Stimulated activated naive CD8-positive, alpha-beta T cell treated with anti-CD3 and anti-CD28 coated beads, Interleukin-15, amount 100 ng/mL, for 72 hours (primary cell): ENCODE data around the gene LTBP2.
"Not testable (repeated sequence)": the region's sequence is repeated elsewhere in the genome, so short reads cannot be mapped to it uniquely, and the experiment has no call there.

Source experiments
- ATAC-seq: fragments of 150-1000 bp; cut with Tn5 transposase; 2 replicates; pipeline ENCODE4 v1.10.0; 2021; ENCODE audit warnings: mild to moderate bottlenecking, moderate library complexity
- DNase-seq, 2 donors: peaks; one replicate each; pipeline ENCODE4 v3.0.0; 2021 to 2022
- H3K27ac Mint-ChIP-seq, 2 donors: one replicate each; pipeline ENCODE4 v1.8.0; 2022; ENCODE audit warnings: mild to moderate bottlenecking in 2 of 2, mixed read lengths in 2 of 2, moderate library complexity in 2 of 2
- H3K27me3 Mint-ChIP-seq: one replicate; pipeline ENCODE4 v1.8.0; 2022; ENCODE audit warnings: mixed read lengths
- H3K4me1 Mint-ChIP-seq: one replicate; pipeline ENCODE4 v1.8.0; 2022; ENCODE audit warnings: mild to moderate bottlenecking, mixed read lengths
- H3K4me3 Mint-ChIP-seq, 2 donors: one replicate each; pipeline ENCODE4 v1.8.0; 2022; ENCODE audit warnings: mild to moderate bottlenecking in 2 of 2, mixed read lengths in 2 of 2, moderate library complexity in 1 of 2
- H3K9me3 Mint-ChIP-seq, 2 donors: one replicate each; pipeline ENCODE4 v1.8.0; 2022; ENCODE audit warnings: mixed read lengths in 2 of 2

The LTBP2 gene

DNA sequence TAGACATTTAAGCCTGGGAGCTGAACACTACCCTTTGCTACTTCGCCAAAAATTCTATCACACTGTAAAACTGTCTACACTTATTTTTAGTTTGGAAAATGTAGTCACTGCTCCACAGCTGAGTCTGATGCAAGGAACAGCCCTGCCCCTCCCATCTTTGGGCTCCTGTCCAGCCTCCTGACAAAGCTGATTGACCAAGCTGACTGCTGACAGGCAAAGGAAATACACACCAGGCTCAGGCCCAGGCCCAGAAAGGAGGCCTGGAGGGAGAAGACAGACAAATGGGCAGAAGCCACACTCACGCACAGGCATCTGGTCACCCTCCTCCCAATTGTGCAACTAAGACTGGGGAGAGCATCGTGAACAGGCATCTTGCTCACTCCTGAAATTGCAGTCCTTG, 63.2 kb downstream of the LTBP2 start:
- DNase-seq: no peak
- no peak for ATAC-seq
- Mint-ChIP-seq H3K9me3 (no peaks in the 10 kb centered on the region), H3K4me1 (no peaks in the 10 kb centered on the region), H3K4me3 (no peak overlapping the region), H3K27ac (no peak overlapping the region), H3K27me3 (peaks cover 8% of the 10 kb centered on the region)

DNA sequence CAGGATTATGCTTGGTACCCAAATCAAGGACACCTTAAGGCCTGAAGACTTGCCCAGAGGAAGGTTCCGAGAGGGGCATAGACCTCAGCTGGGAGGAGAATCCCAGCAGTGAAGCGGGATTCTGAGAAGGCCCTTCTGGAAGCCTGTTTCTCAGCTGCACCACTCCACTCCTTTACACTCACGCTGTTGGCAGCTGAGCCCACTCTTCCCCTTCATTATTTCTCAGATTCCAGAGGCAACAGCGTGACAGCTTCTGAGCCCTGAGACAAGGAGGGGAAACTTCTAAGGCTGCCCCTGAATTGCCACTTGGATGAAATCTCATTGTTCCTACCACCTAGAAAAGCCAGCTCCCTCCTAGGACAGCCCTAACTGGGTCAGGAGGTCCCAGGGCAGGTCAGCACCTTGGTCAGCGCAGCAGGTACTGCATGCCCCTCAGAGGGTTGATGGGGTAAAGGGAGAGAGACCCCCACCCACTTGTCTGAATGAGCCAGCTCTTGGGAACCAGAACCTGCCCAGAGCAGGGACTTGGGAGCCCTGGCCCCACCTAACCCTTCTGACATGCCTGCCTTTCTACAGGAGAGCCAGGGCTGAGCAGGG, 64.6 kb downstream of the LTBP2 start:
- ATAC-seq (no peak), DNase-seq (no peak)
- H3K4me3 Mint-ChIP-seq: no peak overlapping the region
- peaks cover 8% of the 10 kb centered on the region for H3K27me3 Mint-ChIP-seq
- no peaks in the 10 kb centered on the region for H3K4me1 Mint-ChIP-seq
- H3K27ac Mint-ChIP-seq: peak overlapping the region in 1 of 2 donors; percentile 15
- H3K9me3 Mint-ChIP-seq: no peaks in the 10 kb centered on the region

DNA sequence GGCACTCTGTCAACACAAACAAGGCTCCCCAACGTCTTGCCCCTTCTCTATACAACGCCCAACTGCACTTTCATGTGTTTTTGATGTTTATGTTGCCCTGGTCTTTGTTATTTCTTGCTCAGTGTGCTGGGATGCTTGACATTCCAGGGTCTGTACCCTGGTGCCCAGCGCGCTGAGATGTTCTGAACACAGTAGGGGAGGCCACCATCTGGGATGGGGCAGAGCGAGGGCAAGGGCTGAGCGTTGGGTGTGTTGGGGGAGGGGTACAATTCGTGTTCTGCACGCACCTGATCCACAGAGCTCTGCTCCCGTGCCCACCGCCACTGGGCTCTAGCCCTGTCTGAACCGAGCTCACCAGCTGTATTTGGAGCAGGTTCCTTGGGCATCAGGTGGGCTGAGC, 65.6 kb downstream of the LTBP2 start:
- ATAC-seq (no peak), DNase-seq (no peak)
- peaks cover 8% of the 10 kb centered on the region for H3K27me3 Mint-ChIP-seq
- H3K9me3 Mint-ChIP-seq: no peaks in the 10 kb centered on the region
- no peaks in the 10 kb centered on the region for H3K4me1 Mint-ChIP-seq
- no peak overlapping the region for H3K4me3 Mint-ChIP-seq
- H3K27ac Mint-ChIP-seq: no peak overlapping the region

DNA sequence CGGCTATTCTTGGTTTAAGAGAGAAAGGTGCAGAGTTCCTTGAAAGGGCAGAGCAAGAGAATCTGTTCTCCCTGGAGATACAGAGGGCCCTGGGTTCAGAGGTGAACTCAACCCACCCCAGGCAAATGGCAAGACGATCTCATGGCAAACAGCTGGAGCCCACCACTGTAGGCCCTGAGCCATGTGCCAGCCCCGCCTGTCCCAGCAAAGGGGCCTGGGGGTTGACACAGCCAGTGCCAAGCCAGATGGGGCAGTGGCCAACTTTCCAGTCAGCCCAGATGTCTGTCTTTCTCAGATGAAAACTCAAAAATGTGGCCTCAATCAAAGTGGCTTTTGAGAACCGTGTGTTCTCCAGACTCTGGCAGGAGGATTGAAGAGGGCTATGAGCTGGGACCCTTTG, 66.7 kb downstream of the LTBP2 start:
- DNase-seq (no peak), ATAC-seq (no peak)
- no peaks in the 10 kb centered on the region for H3K4me1 Mint-ChIP-seq
- H3K4me3 Mint-ChIP-seq: no peak overlapping the region
- H3K9me3 Mint-ChIP-seq: no peaks in the 10 kb centered on the region
- no peak overlapping the region for H3K27ac Mint-ChIP-seq
- peaks cover 8% of the 10 kb centered on the region for H3K27me3 Mint-ChIP-seq

DNA sequence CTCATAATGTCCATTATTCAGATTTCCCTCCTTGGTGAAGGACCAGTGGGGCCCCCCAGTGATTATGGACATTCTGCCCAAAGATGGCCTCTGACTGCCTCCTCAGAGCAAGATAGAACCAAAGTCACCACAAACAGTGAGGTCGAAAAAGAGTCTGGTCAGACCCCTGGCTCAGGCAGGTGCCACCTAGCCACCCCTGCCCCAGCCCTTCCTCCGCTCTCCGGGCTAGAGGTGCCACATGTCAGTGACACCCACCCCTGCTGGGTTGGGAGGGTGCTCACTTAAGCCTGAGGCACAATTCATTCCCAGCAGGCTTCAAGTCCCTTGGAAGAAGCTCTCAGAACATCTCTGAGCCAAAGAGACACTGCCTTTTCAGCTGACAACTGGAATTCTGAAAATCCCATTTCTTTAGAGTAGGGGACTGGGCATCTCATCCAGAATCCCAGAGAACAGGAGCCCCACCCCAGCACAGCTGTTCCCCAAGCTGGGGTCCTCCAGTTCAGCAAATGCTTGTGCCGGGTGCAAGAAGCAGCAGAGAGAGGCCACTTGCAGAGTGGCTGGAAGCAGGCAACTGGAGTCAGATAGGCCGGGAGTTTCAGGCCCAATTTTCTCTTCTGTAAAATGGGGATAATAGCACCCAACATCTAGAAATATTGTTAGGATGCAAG, 68.1 kb downstream of the LTBP2 start:
- ATAC-seq (no peak), DNase-seq (no peak)
- H3K4me3 Mint-ChIP-seq: no peak overlapping the region
- H3K9me3 Mint-ChIP-seq: no peaks in the 10 kb centered on the region
- H3K27ac Mint-ChIP-seq: peak overlapping the region in 1 of 2 donors; percentile 47
- H3K4me1 Mint-ChIP-seq: no peaks in the 10 kb centered on the region
- H3K27me3 Mint-ChIP-seq: peaks cover 8% of the 10 kb centered on the region

DNA sequence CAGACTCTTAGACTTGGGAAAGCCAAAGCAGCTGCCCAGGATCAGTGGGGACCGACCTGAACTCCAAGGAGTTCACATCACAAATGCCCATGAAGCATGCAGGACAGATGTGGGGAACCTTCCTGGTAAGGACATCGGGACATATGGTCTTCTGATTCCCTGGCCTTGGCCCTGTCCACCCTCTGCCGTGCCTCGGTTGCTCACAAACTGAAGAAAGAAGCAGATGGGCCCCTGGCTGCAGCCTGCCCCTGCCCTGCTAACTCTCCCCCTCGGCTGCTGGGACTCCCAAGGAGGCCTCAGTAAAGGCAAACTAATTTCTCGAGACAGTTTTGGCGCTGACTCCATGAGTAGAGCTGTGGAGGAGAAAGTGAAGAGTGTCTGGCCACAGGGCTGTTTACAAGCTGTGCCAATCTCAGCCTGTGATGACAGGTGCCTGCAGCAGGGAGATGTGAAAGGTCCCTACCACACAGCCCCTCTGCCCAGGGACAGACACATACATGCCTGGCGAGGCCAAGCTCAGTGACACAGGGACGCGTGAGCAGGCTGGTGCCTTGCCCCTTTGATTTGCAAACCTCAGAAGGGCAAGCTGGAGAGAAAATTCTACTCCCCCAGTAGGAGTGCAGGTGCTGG, 69.9 kb downstream of the LTBP2 start:
- Mint-ChIP-seq H3K4me1 (no peaks in the 10 kb centered on the region), H3K27me3 (peaks cover 8% of the 10 kb centered on the region), H3K9me3 (no peaks in the 10 kb centered on the region), H3K4me3 (no peak overlapping the region), H3K27ac (no peak overlapping the region)
- ATAC-seq (no peak), DNase-seq (no peak)

DNA sequence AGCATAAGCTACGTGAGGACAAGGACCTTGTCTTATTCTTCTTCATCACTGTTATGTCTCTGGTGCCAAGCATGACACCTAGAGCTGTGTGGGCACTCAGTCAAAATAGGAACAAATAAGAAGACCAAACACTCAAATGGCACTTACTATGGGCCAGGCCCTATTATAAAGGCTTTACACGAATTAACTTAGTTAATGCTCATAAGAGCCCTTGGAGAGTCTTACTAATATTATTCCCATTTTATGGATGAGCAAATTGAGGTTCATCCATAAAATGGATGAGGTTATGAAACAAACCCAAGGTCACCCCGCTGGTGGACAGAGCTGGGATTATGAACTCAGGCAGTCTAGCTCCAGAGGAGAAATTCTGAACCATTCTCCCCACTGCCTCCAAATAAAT, 70.8 kb downstream of the LTBP2 start:
- Mint-ChIP-seq H3K4me1 (no peaks in the 10 kb centered on the region), H3K9me3 (no peaks in the 10 kb centered on the region), H3K27me3 (peaks cover 8% of the 10 kb centered on the region), H3K27ac (no peak overlapping the region), H3K4me3 (no peak overlapping the region)
- DNase-seq: no peak
- ATAC-seq: no peak

DNA sequence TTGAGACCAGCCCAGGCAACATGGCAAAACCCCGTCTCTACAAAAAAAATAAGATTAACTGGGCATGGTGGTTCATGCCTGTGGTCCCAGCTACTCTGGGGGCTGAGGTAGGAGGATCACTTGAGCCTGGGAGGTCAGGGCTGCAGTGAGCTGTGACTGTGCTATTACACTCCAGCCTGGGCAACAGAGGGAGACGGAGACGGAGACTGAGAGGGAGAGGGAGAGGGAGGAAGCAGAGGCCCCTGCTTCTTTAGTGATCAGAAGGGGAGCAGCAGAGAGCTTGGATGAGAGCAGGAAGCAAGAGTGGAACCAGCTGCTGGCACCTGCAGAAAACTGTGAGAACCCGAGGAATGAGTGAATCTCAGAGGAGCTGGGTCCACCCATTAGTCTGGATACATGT, 72.5 kb downstream of the LTBP2 start:
- H3K27ac Mint-ChIP-seq: no peak overlapping the region
- no peak for DNase-seq
- ATAC-seq: no peak
- no peak overlapping the region for H3K4me3 Mint-ChIP-seq
- no peaks in the 10 kb centered on the region for H3K27me3 Mint-ChIP-seq
- H3K9me3 Mint-ChIP-seq: no peaks in the 10 kb centered on the region
- H3K4me1 Mint-ChIP-seq: no peaks in the 10 kb centered on the region

DNA sequence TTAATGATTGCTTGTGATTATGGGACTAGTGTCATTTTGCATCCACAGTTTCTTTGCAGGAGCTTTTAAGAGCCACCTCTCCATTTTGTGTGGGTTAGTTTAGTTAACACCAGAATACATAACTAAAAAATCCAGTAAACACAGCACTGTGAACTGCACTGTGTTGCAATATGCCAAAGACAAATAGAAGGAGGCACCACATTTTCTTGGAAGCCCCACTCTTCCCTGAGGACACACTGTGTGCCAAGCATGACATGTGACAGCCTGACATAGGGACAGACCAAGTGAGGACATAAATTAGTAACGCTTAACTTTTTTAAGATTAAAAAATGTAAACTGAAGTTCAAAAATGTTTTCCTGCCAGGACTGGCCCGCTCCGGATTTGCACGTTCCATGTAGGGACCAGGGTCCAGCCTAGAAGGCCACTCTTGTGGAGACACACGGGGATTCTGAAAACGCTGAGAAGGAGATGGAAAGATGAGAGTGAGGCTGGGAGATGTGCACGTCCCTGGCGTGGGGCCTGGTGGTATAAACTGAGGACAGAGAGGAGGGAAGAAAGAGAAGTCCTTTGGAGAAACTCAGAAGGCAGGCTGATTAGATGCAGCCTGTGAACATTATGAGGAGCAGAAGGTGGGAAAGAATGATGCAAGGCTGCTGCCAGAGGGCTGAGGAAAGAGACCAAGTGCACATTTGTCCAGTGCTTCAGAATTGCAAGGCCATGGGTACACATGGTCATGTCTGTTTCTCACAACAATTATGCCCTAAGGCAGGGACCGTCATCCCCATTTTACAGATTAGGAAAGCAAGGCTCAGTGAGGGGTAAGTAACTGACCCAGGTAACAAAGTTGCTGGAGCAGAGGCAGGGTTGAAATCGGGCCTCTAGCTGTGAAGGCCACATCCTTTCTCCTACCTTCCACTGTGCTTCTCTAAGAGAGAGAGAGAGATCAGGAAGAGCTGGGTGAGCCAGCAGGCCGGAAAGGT, 73.3 kb downstream of the LTBP2 start:
- H3K27ac Mint-ChIP-seq: no peak overlapping the region
- peaks cover under 1% of the 10 kb centered on the region for H3K4me1 Mint-ChIP-seq
- DNase-seq: no peak
- no peaks in the 10 kb centered on the region for H3K27me3 Mint-ChIP-seq
- ATAC-seq: no peak
- H3K4me3 Mint-ChIP-seq: no peak overlapping the region
- no peaks in the 10 kb centered on the region for H3K9me3 Mint-ChIP-seq

DNA sequence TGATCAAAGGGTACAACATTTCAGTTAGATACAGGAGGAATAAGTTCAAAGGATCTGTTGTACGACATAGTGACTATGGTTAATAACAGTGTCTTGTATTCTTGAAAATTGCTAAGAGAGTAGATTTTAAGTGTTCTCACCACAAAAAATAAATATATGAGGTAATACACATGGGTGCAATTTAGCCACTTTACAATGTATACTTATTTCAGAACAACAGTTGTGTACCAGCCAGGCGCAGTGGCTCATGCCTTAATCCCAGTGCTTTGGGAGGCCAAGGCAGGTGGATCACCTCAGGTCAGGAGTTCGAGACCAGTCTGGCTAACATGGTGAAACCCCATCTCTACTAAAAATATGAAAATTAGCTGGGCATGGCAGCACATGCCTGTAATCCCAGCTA, 75.7 kb downstream of the LTBP2 start:
- H3K4me1 Mint-ChIP-seq, ATAC-seq, DNase-seq, H3K9me3 Mint-ChIP-seq, H3K27ac Mint-ChIP-seq, H3K4me3 Mint-ChIP-seq, H3K27me3 Mint-ChIP-seq: not testable (repeated sequence)

DNA sequence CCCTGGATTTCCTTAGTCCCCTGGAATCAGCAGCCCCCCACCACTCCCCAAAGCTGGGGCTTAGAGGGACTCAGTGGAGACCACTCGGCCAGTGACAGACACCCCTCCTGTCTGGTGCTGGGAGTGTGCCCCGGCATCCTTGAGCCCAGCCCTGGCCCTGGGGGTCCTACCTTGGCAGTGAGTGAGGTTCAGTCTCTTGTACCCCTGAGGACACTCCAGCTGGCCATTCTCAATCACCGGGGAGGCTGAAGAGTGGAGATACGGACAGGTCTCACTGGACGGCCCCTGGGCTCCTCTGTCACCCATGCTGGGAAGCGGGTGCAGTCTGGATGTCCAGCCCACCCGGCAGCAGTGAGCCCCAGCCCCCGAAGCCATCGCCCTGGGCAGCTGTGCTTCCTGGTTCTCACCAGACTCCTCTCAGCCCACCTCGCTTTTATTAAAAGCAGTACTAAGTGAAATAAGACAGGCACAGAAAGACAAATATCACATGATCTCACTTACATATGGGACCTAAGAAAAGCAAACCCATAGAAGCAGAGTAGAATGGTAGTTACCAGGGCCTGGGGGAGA, 76.2 kb downstream of the LTBP2 start:
- H3K27ac Mint-ChIP-seq: no peak overlapping the region
- no peaks in the 10 kb centered on the region for H3K9me3 Mint-ChIP-seq
- DNase-seq (no peak), ATAC-seq (no peak)
- H3K27me3 Mint-ChIP-seq: no peaks in the 10 kb centered on the region
- peaks cover 9% of the 10 kb centered on the region for H3K4me1 Mint-ChIP-seq
- H3K4me3 Mint-ChIP-seq: no peak overlapping the region

DNA sequence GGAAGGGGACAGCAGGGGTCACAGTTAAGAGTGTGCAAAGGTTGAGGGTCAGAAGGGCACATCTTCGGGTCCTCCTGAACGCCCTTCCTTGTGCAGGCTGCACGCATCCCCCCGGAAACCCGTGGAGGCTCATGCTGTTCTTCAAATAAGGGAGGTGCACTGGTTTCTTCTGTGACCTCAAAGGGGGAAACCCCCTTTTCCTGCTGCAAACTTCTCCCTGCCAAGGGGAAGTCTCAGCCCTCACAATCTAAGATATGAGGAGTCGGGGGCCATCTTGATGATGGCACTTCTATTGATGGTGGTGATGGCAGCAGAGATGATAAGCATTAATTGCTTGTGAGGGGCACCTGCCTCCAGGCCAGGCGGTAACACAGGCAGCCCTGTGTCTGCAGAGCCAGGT, 78.5 kb downstream of the LTBP2 start:
- ATAC-seq (peak; percentile 18), DNase-seq (no peak)
- Mint-ChIP-seq H3K27ac (no peak overlapping the region), H3K4me1 (peaks cover 9% of the 10 kb centered on the region), H3K27me3 (no peaks in the 10 kb centered on the region), H3K4me3 (no peak overlapping the region), H3K9me3 (no peaks in the 10 kb centered on the region)

DNA sequence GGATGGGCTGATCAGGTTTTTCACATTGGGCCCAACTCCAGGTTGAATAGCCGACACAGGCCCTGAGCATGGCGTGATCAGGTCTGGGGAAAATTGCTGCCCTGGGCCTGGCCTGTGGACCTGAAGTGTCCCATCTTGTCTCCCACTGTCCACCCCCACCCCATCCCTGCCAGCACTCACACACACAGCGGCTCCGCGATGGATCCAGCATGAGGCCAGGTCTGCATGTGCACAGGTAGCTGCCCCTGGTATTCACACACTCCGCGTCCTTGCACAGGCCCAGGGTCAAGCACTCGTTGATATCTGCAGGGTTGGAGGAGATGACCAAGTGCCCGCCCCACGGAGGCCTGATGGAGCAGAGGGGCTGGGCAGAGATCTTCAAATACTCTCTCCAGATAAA, 79.8 kb downstream of the LTBP2 start:
- no peak overlapping the region for H3K27ac Mint-ChIP-seq
- H3K4me3 Mint-ChIP-seq: no peak overlapping the region
- ATAC-seq: no peak
- no peak for DNase-seq
- no peaks in the 10 kb centered on the region for H3K9me3 Mint-ChIP-seq
- H3K4me1 Mint-ChIP-seq: peaks cover 9% of the 10 kb centered on the region
- peaks cover 3% of the 10 kb centered on the region for H3K27me3 Mint-ChIP-seq

DNA sequence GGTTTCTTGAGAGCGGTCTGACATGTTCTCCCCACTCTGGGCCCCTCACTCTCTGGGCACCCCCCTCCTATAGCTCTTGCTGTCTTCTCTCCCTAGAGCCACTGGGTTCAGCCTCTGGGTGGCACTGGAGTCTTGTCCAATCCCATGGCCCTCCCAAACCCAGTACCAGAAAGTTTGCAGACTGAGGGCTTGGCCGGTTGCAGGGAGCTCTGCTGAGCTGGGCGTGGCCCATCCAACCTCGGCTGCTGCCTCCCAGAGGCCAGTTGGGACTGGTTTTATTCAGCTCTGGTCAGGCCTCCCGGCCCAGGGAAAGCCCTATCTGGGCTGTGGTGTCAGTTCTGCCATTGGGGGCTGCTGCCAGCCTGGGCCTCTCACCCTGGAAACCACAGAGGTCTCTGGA, 80.6 kb downstream of the LTBP2 start:
- peaks cover 9% of the 10 kb centered on the region for H3K4me1 Mint-ChIP-seq
- peak; percentile 42 for ATAC-seq
- DNase-seq: no peak
- H3K4me3 Mint-ChIP-seq: no peak overlapping the region
- no peaks in the 10 kb centered on the region for H3K9me3 Mint-ChIP-seq
- no peak overlapping the region for H3K27ac Mint-ChIP-seq
- H3K27me3 Mint-ChIP-seq: peaks cover 7% of the 10 kb centered on the region

DNA sequence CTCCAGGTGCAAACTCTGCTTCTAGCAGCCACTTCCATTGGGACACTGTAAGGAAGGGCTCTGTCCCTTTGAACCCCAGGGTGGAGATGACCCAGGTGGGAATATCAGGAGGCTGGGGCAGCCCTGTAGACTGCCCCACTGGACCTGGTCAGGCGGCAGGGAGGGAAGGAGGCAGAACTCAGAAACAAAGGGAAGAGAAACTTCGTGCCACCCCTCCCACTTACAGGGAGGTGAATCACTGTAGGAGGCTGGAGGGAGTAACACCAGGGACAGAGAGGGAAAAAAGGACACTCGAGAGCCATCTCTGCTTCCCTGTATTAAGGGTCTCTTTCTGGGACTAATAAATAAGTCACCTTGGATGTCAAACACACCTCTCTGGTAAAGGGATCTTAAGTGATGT, 81.0 kb downstream of the LTBP2 start:
- H3K4me3 Mint-ChIP-seq: no peak overlapping the region
- H3K27me3 Mint-ChIP-seq: peaks cover 12% of the 10 kb centered on the region
- peak overlapping the region in 1 of 2 donors; percentile 85 for H3K27ac Mint-ChIP-seq
- no peak for ATAC-seq
- H3K9me3 Mint-ChIP-seq: no peaks in the 10 kb centered on the region
- H3K4me1 Mint-ChIP-seq: peaks cover 9% of the 10 kb centered on the region
- no peak for DNase-seq
